GM19099 (cell line): Measurements from ENCODE around the gene FBXO10.

Experiments
- POLR2A ChIP-seq: IDR thresholded peaks from 3 replicates; pipeline ENCODE4 v1.6.1; 2011; ENCODE audit warnings: low read depth; ENCODE audit not compliant: insufficient read length; ENCODE audit errors: extremely low read depth

Gene FBXO10

DNA sequence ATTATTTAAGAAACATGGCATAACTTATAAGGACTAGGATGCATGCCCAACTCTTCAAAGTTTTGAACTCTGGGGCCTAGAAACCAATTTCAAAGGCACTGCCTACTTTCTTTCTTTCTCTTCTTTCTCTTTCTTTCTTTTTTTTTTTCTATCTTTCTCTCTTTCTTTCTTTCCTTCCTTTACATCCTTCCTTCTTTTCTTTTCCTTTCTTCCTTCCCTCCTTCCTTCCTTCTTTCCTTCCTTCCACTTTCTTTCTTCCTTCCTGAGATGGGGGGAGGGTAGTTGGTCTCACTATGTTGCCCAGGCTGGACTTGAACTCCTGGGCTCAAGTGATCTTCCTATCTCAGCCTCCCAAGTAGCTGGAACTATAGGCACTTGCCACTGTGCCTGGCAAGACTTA is 32.1 kb upstream of the FBXO10 start:
- no peak for TF ChIP-seq POLR2A

- no peak for TF ChIP-seq POLR2A
Measured at GRCh38 chr9:37604296-37604695, 28.1 kb upstream of the FBXO10 start.

- no peak for TF ChIP-seq POLR2A
Measured at GRCh38 chr9:37602817-37603216, 26.6 kb upstream of the FBXO10 start.

GRCh38 chr9:37596504-37596903 is 20.3 kb upstream of the FBXO10 start:
- TF ChIP-seq POLR2A, result no peak

- TF ChIP-seq POLR2A, result no peak
Measured at GRCh38 chr9:37593883-37594448, 17.8 kb upstream of the FBXO10 start.

GRCh38 chr9:37592108-37592951 is 16.1 kb upstream of the FBXO10 start, which contains the start of gene TOMM5:
TOMM5 (minus strand) TSS chr9:37592597; CDS start chr9:37592532, 65 bp downstream.
- TF ChIP-seq POLR2A, result peak; percentile 98

DNA sequence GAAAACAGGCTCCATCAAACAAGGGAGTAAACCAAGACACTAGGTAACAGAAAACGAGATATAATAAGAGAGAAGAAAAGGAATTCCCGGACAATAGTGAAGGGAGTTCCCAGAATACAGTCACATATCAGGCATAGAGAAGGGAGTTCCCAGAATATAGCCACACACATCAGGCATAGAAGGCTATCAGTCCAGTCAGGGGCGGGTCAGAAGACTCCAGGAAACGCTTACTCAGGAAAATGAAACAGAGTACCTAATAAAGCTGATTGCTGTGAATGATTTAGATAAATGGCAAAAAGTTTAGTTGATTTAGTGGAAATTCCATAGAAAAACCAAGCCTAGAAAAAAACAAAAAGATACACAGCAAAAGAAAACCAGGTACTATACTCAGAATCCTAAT is 11.3 kb upstream of the FBXO10 start:
- no peak for TF ChIP-seq POLR2A

- no peak for TF ChIP-seq POLR2A
Measured at GRCh38 chr9:37583522-37584121, 7.4 kb upstream of the FBXO10 start.

DNA sequence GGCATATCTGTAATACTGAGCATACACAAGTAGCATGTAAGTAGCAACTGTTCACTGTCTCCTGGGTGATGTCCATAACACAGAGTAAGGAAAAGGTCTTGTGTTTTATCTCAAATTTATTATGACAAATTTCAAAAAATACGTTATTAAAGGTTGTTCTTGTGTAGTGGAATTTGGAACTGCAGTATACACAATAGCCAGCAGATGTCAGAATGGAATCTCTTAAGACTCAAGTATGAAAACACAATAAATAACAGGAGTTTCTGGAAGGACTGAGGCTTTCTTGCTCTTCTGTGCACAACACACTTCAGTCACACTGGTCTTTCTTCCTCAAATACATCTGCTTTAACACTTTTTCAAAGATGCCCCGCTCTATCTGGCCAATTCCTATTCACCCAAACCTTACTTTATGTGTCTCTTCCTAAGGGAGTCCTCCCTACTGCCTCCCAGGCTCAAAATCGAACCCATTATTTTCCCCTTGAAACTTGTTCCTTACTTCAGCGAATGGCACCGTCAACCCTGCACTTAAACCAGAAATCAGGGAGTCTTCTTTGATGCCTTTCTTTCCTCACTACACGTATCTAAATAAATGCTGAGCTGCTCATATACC is 6.5 kb upstream of the FBXO10 start:
- TF ChIP-seq POLR2A, result no peak

DNA sequence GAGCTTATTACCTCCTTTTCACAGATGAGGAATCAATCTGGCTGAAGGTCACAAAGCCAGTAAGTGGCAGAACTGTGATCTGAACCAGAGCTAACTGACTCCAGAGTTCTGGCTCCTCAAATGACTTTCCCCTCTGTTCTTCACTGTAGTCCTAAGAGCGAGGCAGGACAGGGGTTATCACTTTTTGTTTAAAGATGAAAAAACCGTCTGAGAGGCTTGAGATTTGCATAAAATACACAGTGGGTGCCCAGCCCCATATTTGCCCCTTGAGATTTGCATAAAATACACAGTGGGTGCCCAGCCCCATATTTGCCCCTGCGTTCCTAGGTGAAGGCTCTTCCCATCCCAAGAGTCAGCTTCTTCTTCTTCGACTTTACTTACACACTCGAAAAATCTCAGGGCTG is 667 bp downstream of the FBXO10 start:
- no peak for TF ChIP-seq POLR2A

DNA sequence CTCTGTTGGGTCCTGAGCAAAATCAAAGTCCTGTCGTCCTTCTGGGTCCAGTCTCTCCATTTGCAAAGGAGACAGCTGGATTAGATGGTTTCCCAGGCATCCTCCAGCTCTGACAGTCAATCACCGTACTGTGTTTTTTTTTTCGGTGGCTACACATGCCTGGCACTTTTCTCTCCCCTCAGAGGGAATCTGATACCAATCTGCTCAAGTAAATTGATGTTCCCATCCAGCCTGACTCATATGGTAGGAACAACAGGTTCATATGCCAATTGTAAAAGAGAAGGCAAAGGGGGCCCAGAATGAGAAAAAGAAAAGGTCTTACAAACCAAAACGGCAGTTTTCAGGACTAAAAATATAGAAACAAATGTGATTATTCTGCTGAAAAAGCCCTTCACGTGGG is 1.2 kb downstream of the FBXO10 start:
- TF ChIP-seq POLR2A, result no peak

DNA sequence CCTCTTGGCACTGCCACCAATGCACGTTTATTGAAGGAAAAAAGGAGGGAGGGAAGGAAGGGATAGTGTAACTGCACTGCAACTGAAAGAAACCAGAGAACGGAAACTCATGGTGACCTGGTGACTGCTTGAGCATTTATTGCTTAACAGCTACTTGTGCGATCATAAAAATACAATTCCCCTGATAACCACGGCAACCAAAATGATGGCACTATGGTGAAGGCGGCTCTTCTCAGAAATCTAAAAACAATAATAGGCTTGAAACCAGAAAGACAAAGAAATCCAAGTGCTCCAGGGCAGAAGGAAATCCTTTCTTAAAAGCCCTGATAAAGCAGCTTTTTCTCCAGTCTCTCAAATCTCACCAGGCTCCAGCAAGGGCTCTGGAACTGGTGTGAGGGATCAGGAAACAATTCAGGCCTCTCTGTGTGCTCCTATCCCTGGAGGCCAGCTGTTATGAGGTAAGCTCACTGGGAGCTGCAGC is 1.9 kb downstream of the FBXO10 start:
- TF ChIP-seq POLR2A, result no peak

- no peak for TF ChIP-seq POLR2A
Measured at GRCh38 chr9:37571282-37571681, 4.9 kb downstream of the FBXO10 start.

DNA sequence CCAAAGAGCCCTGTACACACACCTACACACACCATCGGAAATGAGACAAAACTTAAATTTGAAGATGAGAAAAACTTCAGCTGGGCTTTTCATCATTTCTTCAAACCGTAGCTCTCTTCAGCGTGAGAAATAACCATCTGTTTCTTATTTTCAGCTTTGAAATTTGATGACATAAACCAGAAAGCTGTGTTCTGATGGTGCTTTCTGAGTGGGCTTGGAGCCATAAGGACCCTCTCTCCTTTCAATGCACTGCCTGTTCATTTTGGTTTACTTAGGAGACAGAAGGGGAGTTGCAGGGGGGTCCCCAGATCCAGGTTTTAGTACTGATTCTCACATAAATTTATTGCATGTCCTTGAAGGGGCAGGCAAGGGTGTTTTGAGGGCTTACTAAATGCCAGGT is 9.5 kb downstream of the FBXO10 start:
- no peak for TF ChIP-seq POLR2A
